GM21723 (cell line): ENCODE measurements around the gene LHX5.
"Not testable (repeated sequence)": the region's sequence is repeated elsewhere in the genome, so short reads cannot be mapped to it uniquely, and the experiment has no call there.

ENCODE experiments used
- ATAC-seq: cut with Tn5 transposase; IDR thresholded peaks from one replicate; pipeline ENCODE4 v1.9.1; 2021; ENCODE audit warnings: mild to moderate bottlenecking, moderate library complexity; ENCODE audit not compliant: unreplicated experiment

LHX5 gene

DNA sequence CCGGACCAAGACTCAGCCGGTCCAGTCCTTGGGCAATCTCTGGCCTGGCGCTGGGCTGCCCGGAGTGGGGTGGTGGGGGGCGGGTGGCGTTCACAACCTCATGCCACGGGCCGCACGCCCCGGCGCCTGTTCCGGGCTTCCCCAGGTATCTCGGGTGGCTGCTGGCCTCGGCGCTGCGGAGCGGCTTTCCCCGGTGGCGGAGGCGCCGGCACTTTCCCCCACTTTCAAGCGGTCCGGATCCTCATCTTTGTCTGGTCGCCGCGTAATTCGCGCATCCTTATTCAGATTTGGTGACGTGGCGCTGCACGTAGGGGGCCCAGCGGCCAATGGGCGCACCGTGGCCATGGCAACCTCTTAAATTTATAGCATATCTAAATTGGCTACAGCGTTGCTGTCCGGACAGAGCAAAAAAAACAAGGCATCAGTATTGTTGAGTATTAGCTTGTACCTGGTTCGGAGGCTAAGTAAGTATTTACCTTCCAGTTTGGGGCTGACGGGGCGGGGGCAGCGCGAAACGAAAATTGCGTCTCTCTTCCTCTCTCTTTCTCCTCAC, at the start of gene LHX5:
LHX5 (minus strand) TSS at position 253 of the 553 bp plus-strand sequence. CDS start 373 bp downstream, outside the sequence.
- no peak for ATAC-seq

DNA sequence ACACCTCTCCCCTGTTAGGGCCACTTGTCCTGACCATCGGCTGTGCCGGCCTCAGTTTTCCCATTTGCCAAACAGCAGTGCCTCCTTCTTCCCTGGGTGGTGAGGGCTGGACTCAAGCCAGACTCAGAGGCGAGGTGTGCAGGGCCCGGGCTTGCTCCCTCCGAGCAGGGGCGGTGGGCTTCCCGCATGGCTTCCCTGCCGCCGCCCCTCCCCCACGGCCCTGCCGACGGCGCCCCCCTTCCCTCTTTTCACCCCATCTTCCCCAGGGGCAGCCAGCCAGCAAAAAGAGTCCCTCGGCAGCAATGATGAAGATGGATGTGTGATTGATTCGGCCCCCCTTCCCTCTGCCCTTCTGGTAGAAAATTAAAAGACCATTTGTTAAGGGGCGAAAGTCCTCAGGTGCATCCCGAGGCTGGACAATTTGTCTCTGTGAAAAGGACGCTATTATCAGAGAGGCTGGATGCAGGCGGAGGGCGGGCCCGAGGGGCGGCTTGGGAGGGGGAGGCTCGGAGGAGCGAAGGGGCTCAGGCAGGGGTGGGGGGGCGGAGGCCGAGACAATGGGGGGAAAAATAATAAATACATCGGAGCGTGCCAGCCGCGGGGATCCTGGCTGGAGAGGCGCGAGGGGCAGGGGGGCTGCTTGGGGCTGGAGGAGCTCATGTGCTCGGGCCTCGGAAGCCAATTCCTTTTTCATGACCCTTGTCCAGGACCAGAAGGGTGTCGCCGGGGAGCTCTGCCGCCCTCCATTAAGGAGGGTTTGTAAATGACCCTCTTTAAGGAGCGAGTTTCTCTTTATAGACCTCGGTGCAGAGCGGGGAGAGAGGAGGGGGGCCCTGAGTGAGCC, 48.0 kb upstream of the LHX5 start:
- ATAC-seq, result no peak

DNA sequence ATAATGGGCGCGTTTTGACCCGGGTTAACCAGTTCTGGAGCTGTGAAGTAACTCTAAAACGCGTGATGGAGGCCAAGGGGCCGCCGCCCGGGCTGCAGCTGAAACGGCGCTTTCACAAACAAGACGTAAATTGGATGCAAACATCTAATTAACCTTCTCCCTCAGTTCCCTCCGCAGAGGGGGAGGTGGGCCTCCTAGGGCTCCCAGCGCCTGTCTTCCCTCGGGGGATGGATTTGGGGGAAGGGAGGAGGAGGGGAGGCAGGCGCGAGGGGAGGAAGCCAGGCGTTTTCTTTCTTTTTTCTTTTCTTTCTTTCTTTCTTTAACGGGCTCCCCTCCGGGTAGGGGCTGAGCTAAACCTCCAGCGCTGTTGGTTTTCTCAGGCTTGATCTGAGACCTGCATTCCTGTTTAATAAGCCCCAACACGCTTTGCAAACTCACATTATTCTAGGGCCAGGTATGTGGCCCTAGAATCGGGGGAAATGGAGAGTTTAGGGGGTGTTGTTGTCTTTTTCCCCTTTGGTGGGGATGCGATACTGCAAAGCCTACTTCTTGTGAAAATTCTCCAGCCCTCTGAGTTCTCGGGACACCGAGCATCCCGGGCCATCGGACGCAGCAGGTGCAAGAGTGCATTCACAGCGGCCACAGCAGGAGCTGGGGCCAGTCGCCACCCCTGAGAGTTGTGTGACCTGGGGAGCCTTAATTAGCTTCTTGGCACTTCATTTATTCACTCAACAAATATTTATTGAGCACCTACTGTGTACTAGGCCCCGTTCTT, 43.6 kb upstream of the LHX5 start:
- ATAC-seq, result no peak

DNA sequence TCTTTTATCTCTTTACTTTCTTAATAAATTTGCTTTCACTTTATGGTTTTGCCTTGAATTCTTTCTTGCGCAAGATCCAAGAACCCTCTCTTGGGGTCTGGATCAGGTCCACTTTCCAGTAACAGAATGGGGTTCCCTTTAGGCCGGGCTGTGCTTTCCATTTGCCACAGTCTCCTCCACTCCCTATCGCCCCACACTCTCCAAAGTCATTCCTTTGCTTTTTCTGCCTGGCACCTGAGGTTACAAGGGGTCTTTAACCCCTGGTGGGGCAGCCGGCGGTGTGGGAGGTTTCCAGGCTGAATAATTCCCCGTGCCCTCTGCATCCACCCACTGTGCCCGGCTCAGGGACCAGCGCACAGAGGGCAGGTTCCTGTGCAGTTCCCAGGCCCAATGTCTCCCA, 42.9 kb upstream of the LHX5 start:
- ATAC-seq, result no peak

DNA sequence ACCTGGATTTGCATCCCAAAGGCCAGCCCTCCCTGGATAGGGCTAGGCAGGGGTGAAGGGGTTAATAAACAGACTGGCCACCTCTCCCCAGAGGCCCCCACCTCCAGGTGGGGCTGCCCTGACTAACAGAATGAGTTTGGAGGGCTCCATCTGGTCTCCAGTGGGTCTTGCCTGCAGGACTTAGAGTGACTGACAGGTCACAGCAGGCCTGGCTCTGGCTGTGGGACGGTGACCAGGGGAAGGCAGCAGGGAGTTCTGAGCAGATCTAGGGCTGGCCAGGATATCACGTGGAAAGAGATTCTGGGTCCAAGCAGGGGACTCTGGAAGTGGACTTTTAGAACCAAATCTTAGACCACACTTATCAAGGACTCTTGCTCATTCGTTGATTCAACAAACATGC, 40.9 kb upstream of the LHX5 start:
- ATAC-seq, result no peak

DNA sequence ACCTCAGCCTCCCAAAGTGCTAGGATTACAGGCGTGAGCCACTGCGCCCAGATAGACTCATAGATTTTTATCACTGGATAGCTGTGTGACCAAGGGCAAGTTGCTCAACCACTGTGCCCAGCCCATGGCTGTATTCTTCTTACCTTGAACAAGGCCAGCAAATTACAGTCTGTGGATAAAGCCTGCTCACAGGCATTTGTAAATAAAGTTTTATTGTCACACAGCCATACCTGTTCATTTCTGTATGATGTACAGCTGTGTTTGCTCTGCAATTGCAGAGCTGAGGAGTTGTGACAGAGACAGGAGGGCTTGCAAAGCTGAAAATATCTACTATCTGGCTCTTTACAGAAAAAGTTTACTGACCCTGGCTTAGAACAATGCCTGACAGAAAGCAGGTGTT, 35.2 kb upstream of the LHX5 start:
- ATAC-seq, result no peak

DNA sequence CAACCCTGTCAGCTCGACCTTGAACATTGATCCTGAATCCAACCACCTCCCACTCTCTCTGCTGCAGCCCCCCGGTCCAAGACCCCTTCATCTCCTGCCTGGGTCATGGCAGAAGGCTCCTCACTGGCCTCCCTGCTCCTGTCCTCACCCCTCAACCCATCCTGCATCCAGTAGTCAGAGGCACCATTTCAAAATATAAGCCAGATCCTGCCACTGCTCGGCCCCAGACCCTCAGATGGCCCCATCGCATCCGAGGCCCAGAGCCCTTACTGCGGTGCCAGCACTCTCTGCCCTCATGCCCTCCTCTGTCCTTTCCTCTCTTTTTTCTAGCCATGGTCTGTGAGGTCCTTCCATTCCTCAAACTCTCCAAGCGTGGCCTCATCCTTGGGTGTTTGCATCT, 34.3 kb upstream of the LHX5 start:
- ATAC-seq, result no peak

DNA sequence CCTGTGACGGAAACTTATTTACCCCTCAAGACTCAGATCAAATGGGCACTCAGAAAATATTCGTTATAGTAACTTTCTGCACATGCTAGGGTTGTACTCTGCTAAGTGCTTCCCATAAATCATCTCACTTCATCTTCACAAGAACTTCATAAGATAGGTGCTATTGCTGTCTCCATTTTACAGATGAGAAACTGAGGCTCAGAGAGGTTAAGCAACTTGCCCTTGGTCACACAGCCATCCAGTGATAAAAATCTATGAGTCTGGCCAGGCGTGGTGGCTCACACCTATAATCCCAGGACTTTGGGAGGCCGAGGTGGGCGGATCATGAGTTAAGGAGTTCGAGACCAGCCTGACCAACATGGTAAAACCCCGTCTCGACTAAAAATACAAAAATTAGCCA, 33.2 kb upstream of the LHX5 start:
- no peak for ATAC-seq

DNA sequence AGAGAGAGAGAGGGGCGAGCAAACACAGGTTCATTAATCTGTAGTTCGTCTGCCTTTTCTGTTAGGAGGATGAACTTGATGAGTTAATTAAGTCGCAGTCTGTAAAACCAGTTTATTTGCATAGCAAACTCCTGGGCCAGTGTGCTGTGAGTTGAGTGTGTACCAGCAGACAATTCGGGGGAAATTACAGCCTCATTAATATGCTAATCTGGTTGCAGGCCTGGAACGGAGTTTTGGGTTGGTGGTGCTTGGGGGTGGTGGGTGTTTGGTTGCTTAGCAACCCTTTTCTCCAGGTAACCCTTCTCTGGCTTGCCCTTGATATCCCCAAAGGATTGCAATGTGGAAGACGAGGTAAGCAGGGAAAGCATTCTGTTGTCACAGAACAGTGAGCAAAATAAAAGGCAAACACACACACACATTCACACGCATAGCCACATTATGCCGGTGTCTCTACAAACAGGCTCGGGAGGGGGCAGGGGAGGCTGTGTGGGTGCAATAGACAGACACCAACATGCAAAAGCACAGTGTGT, 29.2 kb upstream of the LHX5 start:
- no peak for ATAC-seq

DNA sequence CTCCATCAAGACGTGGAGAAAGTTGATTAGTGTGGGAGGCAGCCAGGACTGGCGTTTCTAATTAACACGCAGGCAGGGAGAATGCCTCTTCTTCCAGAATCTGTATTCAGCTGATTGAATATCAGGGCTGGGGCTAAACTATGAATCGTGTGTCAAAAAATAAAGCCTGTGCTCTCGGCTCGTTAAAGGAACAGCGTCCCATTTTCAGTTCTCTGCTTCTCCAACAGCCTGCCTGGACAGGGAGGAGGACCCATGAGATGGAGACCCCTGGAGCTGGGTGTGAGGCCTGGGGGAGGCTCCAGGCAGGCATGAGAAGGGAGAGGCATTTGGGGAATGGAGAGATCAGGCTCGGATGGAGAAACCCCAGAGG, 28.6 kb upstream of the LHX5 start:
- ATAC-seq, result no peak

DNA sequence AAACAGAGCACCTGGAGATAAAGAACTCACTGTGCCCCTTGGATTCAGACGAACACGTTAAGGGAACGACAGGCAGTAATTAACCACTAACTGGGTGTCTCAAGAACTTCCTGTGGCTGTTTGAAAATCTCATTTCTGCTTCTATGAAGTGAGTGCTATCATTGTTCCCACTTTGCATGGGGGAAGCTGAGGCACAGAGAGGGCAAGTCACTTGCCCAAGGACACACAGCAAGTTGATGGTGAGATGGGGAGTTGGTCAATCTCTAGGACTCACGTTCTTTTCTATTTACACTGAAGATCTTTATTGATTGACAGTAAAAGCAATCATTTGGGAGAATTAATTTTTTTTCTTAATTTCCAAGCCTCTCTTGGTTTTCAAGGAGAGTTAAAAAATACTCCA, 26.8 kb upstream of the LHX5 start:
- no peak for ATAC-seq

DNA sequence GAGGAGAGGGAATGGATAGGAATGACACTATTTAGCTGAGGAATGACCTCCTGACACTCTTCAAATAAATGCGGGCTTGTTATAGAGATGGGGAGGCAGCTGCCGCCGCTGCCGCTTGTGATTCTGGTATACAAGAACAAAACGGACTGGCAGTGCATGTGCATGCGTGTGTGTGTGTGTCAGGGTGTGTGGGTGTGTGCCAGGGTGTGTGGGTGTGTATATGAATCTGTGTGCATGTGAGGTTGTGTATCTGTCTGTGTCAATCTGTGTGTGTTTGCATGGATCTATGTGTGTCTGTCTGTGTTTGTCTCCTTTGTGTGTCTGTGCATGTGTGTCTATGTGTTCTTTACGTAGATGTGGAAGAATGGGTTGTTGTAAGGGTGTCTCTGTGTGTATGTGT, 26.0 kb upstream of the LHX5 start:
- ATAC-seq, result no peak

DNA sequence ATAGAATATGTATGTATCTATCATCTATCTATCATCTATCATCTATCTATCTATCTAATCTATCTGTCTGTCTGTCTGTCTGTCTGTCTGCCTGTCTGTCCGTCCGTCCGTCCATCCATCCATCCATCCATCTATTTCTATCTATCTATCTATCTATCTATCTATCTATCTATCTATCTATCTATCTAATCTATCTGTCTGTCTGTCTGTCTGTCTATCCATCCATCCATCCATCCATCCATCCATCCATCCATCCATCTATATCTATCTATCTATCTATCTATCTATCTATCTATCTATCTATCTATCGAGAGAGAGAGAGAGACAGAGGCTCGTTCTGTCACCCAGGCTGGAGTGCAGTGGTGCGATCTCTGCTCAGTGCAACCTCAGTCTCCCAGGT, 24.3 kb upstream of the LHX5 start:
- not testable (repeated sequence) for ATAC-seq

DNA sequence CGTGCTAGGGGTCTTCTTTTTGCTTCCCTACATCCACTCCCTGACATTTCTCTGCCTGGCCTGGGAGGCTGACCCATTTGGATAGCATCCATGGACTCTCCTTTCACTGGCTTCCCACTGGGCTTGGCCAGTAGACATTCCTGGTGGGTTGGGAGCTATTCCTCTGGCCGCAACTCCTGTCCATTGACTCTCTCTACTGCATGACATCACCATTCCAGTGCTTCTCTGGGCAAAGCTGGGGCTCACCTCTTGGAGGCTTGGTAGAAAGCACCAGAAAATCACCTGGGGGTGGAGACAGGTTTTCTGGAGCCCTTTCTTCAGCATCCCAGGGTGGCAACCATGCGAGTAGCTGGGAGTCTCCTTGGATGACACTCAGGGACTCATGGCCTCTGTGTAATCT, 16.7 kb upstream of the LHX5 start:
- no peak for ATAC-seq

DNA sequence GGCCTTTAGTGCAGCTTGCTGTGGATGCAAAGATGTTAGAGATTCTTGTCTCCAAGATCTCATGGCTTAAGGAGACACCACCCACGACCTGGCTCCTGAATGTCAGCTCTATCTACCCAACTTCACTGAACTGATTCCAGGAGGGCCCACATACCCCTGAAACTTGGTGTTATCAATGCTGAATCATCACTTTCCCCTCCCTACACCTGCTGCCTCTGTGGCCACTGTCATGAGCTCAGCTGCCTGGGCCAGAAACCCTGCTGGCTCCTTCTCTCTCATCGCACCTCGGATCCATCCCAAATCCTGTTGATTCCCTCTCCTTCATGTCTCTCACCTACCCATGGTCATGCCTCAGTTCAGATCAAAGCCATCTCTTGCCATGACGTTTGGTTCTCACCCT, 15.1 kb upstream of the LHX5 start:
- ATAC-seq, result no peak

DNA sequence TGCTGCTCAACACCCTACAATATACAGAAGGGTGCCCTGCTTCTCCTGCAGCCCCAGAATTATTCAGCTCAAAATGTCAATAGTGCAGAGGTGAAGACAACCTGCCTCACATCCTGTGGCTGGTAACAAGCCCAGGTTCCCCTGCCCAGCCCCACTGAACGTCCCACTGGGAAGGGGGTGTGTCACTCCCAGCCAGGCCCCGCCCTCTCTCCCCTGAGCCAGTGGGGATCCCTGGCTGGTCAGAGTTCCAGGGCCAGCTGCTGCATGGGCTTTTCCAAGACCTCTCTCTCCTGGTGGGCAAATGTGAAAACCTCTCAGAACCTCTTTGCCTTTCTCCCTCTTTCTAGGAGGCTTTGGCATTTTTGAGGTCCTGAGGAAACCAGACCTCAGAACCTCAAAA, 13.7 kb upstream of the LHX5 start:
- no peak for ATAC-seq

DNA sequence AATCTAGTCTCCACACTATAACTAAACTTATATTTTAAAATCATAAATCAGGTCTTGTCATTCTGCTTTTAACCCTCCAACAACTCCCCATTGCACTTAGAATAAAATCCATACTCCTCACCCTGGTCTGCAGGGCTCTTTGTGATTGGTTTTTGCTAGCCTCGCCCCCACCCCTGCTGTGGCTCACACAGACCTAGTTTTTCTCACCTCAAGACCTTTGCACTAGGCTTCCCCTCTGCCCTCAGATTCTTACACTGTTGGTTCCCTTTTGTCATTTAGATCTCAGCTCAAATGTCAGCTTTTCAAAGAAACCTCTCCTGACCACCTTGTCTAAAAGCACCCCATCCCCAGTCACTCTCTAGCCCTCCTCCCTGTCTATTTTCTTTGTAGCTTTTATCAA, 10.7 kb upstream of the LHX5 start:
- ATAC-seq, result no peak

DNA sequence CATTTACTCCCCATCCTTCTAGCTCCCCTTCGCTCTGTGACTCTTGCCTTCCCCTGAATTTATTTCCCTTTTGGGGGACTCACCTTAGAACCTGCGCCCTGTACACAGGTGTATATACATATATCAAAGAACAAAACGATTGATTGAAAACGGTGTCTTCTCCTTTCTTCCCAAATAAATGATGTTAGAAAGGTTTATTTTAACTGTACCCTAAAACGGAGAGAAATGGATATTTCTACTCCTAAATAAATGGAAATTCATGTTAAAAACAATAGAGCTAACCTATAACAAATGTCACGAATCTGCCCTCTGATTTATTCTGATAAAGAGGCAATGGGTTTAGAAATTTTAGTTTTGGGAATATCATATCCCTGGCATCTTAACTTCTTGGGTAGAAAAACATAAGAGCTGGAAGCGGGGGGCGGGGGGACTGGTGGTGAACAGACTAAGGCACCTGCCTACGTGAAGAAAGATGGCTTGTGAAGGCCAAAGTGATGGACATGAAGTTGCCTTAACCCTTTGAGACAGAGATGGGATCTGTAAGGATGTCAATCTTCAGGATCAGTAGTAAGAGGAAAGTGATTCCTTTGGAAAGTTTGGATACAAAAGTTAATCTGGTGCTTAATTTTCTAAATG, 8.8 kb upstream of the LHX5 start:
- ATAC-seq, result no peak

DNA sequence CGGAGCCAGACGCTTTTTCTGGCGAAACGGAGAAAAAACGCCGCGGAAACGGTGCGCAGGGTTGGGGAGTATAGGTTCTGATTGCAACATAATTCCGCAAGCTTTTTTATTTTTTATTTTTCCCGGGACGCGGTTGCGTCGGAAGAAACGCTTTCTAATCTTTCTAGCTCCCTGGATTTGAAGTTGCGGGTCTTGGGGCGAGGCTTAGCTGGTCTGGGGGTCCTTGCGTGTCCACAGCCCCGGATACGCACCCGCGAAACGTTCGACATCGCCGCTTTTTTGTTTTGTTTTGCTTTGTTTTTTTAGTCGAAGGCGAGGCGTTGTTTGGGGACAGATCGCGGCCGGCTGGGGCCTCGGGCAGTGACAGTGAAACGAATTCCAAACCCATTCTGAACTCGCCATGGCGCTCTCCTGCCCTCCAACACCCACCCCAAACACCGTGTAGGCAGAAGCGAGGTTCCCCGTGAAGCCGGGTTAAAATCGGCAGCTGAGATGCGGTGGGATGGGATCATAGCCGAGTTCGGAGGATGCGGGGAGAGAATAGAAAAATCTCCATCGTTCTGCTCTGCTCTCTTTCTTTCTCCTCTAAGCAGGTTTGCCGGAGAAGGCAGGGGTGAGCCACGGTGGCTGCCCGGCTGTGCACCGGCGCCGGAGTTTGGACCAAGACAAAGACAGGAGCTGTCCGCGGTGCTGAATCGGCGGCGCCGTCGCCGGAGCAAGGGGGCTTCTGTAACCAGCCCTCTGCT, 8.1 kb upstream of the LHX5 start:
- no peak for ATAC-seq

DNA sequence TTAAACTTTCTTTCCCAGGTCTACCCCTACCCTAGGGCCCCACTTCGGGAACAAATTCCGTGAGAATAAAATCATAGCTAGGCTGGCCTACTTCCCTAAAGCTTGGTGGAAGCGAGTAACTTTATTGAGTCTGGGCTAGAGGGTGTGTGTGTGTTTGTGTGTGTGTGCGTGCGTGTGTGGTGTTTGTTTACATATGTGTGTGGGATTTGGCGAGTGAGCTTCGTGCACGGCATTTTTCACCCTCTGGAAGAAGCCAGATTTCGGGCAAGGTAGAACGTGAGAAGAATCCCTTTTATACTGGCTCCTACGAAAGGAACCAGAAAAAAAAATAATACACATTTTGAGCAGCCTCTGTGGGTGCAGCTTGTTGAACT, 7.5 kb upstream of the LHX5 start:
- ATAC-seq, result no peak
